Upper lobe of left lung (tissue), 6 donors: Measurements from ENCODE around the gene OR2AK2. TPM values are rescaled to one million over a fixed set of nuclear protein-coding genes. Genes with fewer than 3 reads are reported as not detected.

Source experiments
- ATAC-seq, 2 donors: fragments of 200-7000 bp; cut with Tn5 transposase; one replicate each; pipeline ENCODE4 v1.9.1; 2022; ENCODE audit warnings: mild to moderate bottlenecking in 2 of 2, moderate library complexity in 2 of 2; ENCODE audit not compliant: low FRiP score in 2 of 2
- DNase-seq, 2 donors: peaks; one replicate each; pipeline ENCODE4 v3.0.0-alpha.2; 2019 to 2020
- H3K27ac ChIP-seq, 4 donors: fragments of 200-600 bp; sonication (generic); one replicate each; pipeline ENCODE4 v1.5.1; 2016 to 2019
- H3K27me3 ChIP-seq, 4 donors: fragments of 200-600 bp; sonication (generic); one replicate each; pipeline ENCODE4 v1.5.1; 2017 to 2019
- H3K36me3 ChIP-seq, 4 donors: fragments of 200-600 bp; sonication (generic); one replicate each; pipeline ENCODE4 v1.5.1; 2016 to 2019
- H3K4me1 ChIP-seq, 4 donors: fragments of 200-600 bp; sonication (generic); one replicate each; pipeline ENCODE4 v1.5.1; 2018 to 2019
- H3K4me3 ChIP-seq, 4 donors: fragments of 200-600 bp; sonication (generic); one replicate each; pipeline ENCODE4 v1.5.1; 2017 to 2019; ENCODE audit warnings: mild to moderate bottlenecking in 2 of 4, moderate library complexity in 1 of 4
- H3K9me3 ChIP-seq, 4 donors: fragments of 200-600 bp; sonication (generic); one replicate each; pipeline ENCODE4 v1.5.1; 2018 to 2019
- CTCF ChIP-seq, 6 experiments: fragments of 450-650 bp in 4 of 6; fragments of 200-600 bp in 2 of 6; sonication (generic) in 2 of 6; IDR thresholded peaks; one replicate each; pipeline ENCODE4 v1.5.1; 2016 to 2019; ENCODE audit warnings: antibody characterized with exemption in 6 of 6
- EP300 ChIP-seq, 4 donors: sonication (generic); formaldehyde crosslinking; IDR thresholded peaks; one replicate each; pipeline ENCODE4 v1.5.1; 2017; ENCODE audit warnings: antibody characterized with exemption in 4 of 4, control low read depth in 2 of 4
- POLR2A ChIP-seq, 4 donors: fragments of 450-650 bp; IDR thresholded peaks; one replicate each; pipeline ENCODE4 v1.5.1; 2016 to 2017; ENCODE audit warnings: antibody characterized with exemption in 4 of 4, mild to moderate bottlenecking in 2 of 4
- POLR2AphosphoS5 ChIP-seq, 2 donors: sonication (generic); formaldehyde crosslinking; IDR thresholded peaks; one replicate each; pipeline ENCODE4 v1.5.1; 2017; ENCODE audit warnings: antibody characterized with exemption in 2 of 2
- WGBS, 2 donors: methylation state at CpG; one replicate each; pipeline ENCODE4 v1.1.5; 2017 to 2018; 5-methylcytosine and 5-hydroxymethylcytosine counted together
- total RNA-seq, 6 donors: library from RNA; depleted of rRNA in 4 of 6; stranded (reverse); fragments of >200 nt in 4 of 6; gene quantifications; one replicate each; pipeline versions ENCODE4 v1.1.0 to v1.2.1, GENCODE V29; 2016 to 2021
- donor health status: DM: no; HTN: no; CAD: no; lungs with moderate emphysema.
- donor health status: DM: no; HTN: yes; CAD: no; lungs with severe emphysema.

The OR2AK2 gene
- total RNA-seq, 6 donors from 2014 or later = not detected

GRCh38 chr1:247992986-247993385 is 28.0 kb downstream of the OR2AK2 start:
- H3K27me3 ChIP-seq = no peaks in the 10 kb centered on the region
- no peak for TF ChIP-seq CTCF (IDR thresholded peaks at IDR 0.05)
- 44 to 53% methylated on average over 2 of the region's 2 CpGs for WGBS, 2 donors
- no peak for ATAC-seq
- H3K27ac ChIP-seq = no peak overlapping the region
- DNase-seq = no peak
- no peaks in the 10 kb centered on the region for H3K9me3 ChIP-seq
- H3K4me3 ChIP-seq = no peak overlapping the region
- no peaks in the 10 kb centered on the region for H3K4me1 ChIP-seq
- no peaks in the 10 kb centered on the region for H3K36me3 ChIP-seq

- no peak for ATAC-seq
- no peaks in the 10 kb centered on the region for H3K36me3 ChIP-seq
- H3K27ac ChIP-seq = no peak overlapping the region
- H3K9me3 ChIP-seq = no peaks in the 10 kb centered on the region
- no peaks in the 10 kb centered on the region for H3K27me3 ChIP-seq
- no peak for TF ChIP-seq POLR2A (IDR thresholded peaks at IDR 0.05)
- no peak for TF ChIP-seq POLR2AphosphoS5 (IDR thresholded peaks at IDR 0.05)
- TF ChIP-seq CTCF (IDR thresholded peaks at IDR 0.05) = no peak
- no peak for TF ChIP-seq EP300 (IDR thresholded peaks at IDR 0.05)
- DNase-seq = no peak
- H3K4me1 ChIP-seq = no peaks in the 10 kb centered on the region
- WGBS, 2 donors = 45 to 51% methylated on average over 2 of the region's 2 CpGs
- no peak overlapping the region for H3K4me3 ChIP-seq
Observed at GRCh38 chr1:247998811-247999210, 33.8 kb downstream of the OR2AK2 start.

GRCh38 chr1:248000169-248000568 is 35.1 kb downstream of the OR2AK2 start:
- TF ChIP-seq POLR2AphosphoS5 (IDR thresholded peaks at IDR 0.05) (no peak), POLR2A (IDR thresholded peaks at IDR 0.05) (no peak), EP300 (IDR thresholded peaks at IDR 0.05) (no peak), CTCF (IDR thresholded peaks at IDR 0.05) (no peak)
- H3K27ac ChIP-seq = no peak overlapping the region
- H3K9me3 ChIP-seq = no peaks in the 10 kb centered on the region
- WGBS, 2 donors = 91 to 93% methylated on average over 1 of the region's 1 CpG
- no peaks in the 10 kb centered on the region for H3K27me3 ChIP-seq
- no peaks in the 10 kb centered on the region for H3K4me1 ChIP-seq
- ATAC-seq (no peak), DNase-seq (no peak)
- H3K4me3 ChIP-seq = no peak overlapping the region
- no peaks in the 10 kb centered on the region for H3K36me3 ChIP-seq

GRCh38 chr1:248007778-248008177 is 42.7 kb downstream of the OR2AK2 start:
- Histone ChIP-seq H3K27ac (no peak overlapping the region), H3K4me3 (no peak overlapping the region), H3K27me3 (no peaks in the 10 kb centered on the region), H3K36me3 (no peaks in the 10 kb centered on the region), H3K4me1 (no peaks in the 10 kb centered on the region), H3K9me3 (peaks cover 3 to 19% (median 6%) of the 10 kb centered on the region in 4 donors)
- TF ChIP-seq CTCF (IDR thresholded peaks at IDR 0.05) (no peak), POLR2A (IDR thresholded peaks at IDR 0.05) (no peak), POLR2AphosphoS5 (IDR thresholded peaks at IDR 0.05) (no peak), EP300 (IDR thresholded peaks at IDR 0.05) (no peak)
- DNase-seq (no peak), ATAC-seq (no peak)
- 49 to 63% methylated on average over 1 of the region's 1 CpG for WGBS, 2 donors

GRCh38 chr1:248009681-248010080 is 44.6 kb downstream of the OR2AK2 start:
- no peaks in the 10 kb centered on the region for H3K27me3 ChIP-seq
- ATAC-seq (no peak), DNase-seq (no peak)
- no peak for TF ChIP-seq CTCF (IDR thresholded peaks at IDR 0.05)
- no peak for TF ChIP-seq EP300 (IDR thresholded peaks at IDR 0.05)
- TF ChIP-seq POLR2A (IDR thresholded peaks at IDR 0.05) = no peak
- peaks cover 3 to 19% (median 6%) of the 10 kb centered on the region in 4 donors for H3K9me3 ChIP-seq
- 82 to 87% methylated on average over 3 of the region's 3 CpGs for WGBS, 2 donors
- H3K4me3 ChIP-seq = no peak overlapping the region
- no peaks in the 10 kb centered on the region for H3K36me3 ChIP-seq
- H3K27ac ChIP-seq = no peak overlapping the region
- H3K4me1 ChIP-seq = no peaks in the 10 kb centered on the region
